NCI-H1417 treated with DMSO at 0.1 percent for 48 hours (cell line): ENCODE results near the gene FGFR4.

Experiments
- DNase-seq: peaks from one replicate; lab custom pipeline; 2025; lab: John Stamatoyannopoulos, UW

Gene FGFR4

DNA sequence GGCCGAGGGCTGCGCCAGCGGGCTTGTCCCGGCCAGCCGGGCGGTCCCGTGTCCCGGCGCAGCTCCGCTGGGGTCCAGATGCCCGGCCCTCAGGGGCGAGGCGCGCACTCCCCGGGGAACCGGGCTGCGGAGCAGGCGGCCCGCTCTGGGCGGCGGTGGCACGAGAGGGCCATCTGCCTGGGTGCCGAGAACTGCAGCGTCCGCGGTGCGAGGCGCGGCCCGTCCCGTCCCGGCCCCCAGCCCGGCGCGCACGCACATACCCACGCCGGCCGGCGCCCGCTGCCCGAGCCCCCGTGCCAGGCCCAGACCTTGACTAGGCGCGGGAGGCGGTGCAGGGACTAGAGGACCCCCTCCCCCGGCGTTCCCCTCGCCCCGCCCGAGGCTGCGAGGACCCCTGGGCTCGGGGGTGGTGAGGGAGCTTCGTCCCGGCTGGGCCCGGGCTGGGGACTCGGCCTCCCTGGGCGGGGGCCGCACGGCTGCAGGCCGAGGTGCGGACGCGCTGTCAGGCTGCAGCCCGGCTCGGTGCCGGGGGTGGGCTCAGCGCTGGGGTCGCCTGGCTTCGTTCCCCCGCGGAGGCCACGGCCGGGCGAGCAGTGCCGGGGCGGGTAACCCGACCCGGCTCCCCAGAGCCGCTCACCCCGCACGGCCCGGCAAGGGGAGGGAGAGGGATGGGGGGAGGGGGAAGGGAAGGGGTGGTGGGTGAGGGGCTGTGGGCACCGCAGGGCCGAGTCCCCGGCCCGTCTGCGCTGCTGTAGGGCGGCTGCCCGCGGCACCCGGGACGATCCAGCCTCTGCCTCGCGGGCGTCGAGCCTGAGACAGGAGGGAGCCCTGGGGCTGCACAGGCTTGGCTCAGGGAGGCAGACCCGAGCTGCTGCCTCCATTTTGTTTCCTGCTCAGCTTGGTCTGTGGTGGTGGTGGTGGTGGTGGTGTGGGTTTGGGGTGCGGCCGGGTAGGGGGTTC is 45.7 kb downstream of the FGFR4 start:
- no peak for DNase-seq

DNA sequence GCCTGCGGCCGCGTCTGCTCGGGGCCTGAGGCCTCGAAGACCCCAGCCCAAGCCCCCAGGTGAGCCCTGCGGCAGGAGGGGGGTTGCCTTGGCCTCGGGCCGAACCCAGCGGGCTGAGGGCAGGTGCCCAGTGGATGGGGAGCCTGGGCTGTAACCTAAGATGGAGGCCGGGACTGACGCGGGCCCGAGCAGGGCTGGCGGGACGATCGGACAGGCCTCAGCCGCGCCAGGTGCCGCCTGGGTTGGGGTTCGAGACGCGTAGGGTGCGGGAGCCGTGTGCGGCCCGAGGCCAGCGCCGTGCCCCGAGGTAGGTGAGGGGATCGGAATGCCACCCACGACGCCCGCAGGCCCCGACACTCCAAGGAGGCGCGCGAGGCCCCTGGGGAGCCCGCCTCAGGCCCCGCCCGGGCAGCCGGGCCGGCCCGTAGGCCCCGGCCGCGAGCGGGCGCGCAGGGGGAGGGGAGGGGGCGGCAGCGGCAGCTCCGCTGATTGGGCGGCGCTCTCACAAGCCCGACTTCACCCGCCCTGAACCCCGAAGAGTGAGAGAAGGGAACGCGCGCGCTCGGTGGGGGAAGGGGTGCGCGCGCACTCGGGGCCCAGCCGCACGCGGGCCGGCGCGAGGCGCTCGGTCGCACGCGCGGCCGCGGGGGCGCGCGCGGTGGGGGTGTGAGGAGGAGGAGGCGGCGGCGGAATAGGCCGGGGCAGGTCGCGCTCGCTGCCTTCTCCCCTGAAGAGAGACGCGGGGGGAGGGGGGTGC is 46.6 kb downstream of the FGFR4 start, which contains the start of gene NSD1:
Gene NSD1 (plus strand): TSS at position 678 of the 757 bp plus-strand sequence. CDS start 1,331 bp downstream, outside the sequence.
- DNase-seq = no peak

DNA sequence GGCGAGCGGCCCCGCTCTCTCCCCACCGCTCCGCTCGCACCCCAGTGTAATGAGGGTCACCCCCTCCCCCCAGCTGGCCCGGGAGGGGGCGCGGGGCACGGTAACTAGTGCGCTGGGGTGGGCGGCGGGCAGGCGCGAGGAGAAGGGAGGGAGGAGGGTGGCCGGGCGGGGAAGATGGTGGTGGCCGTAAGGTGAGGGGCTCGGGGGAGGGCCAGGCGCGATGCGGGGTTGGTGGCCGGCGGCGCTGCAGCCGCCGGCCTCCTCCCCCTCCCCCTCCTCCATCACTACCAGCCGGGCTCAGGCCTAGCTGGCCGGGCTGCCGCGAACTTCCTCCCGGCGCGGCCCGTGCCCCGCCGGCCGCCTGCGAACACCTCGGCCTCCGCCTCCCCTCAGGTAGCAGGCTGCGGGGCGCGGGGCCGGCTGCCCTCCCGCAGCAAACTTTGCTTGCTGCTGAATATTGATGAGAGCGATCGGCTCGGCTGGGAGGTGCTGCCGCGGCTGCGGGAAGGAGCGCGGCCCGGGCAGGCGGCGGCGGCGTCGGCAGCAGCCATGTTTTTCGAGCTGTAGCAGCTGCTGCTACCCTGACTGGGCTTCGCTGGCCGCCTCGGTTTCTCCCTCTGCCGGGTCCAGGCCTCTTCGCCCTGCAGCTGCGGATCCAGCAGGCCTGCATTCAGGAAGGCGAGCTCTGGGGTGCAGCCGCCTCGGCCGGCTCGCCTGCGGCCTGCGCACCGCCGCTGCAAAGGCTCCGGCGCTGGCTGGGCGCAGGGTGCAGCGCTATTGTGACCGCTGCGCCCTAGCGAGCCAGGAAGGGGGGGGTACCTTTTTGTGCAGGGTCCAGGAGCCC is 47.4 kb downstream of the FGFR4 start:
- DNase-seq = no peak

DNA sequence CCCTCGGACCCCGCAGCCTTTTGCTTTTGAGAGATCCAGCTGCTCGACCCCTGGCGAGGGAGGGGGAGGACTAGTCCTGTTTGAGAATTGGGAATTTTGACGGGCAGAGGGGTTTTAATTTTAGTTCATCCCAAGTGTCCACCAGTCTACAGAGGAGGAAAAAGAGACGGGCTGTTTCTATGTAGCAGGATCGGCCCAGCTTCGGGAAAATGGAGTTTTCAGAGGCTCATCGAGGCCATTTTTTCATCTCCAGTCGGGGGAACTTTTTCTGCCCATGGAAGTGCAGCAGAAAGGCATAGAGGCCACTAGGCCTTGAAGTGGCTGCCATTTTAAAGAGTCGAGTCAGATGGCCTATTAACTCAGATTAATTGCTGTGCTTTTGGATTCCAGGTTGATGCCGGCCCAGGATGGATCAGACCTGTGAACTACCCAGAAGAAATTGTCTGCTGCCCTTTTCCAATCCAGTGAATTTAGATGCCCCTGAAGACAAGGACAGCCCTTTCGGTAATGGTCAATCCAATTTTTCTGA is 48.0 kb downstream of the FGFR4 start:
- no peak for DNase-seq

DNA sequence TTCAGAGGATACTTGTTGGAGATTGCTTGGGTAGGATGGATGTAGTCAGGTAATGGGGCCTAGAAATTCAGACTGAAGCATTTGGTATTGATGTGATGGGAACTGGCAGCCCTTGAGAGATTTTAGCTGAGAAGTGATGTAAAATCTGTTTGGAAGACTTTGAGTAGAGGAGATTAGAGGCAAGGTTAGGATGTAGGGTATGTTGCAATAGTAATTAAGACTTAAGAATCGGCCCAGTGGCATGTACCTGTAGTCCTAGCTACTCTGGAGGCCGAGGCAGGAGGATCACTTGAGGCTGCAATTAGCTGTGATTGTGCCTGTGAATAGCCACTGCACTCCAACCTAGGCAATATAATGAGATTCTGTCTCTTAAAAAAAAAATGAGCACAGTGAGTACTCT is 53.6 kb downstream of the FGFR4 start:
- DNase-seq = no peak

DNA sequence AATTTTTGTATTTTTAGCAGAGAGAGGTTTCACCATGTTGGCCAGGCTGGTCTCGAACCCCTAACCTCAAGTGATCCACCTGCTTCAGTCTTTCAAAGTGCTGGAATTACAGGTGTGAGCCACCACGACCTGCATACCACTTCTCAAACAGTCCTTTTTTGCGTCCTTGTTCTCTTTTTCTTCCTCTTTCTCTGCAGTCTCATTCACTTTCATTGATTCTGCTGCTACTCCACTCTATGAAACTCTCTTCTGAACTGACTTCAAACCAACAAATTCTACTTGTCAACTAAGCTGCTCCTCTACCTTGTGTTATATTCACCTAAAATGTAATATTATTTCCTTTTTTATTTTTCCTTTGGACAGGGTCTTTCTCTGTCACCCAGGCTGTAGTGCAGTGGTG is 54.8 kb downstream of the FGFR4 start:
- DNase-seq = no peak

- DNase-seq = no peak
These were observed 55.4 kb downstream of the FGFR4 start for GRCh38 chr5:177142098-177142611.

- DNase-seq = no peak
These were observed 56.1 kb downstream of the FGFR4 start for GRCh38 chr5:177142778-177143177.

DNA sequence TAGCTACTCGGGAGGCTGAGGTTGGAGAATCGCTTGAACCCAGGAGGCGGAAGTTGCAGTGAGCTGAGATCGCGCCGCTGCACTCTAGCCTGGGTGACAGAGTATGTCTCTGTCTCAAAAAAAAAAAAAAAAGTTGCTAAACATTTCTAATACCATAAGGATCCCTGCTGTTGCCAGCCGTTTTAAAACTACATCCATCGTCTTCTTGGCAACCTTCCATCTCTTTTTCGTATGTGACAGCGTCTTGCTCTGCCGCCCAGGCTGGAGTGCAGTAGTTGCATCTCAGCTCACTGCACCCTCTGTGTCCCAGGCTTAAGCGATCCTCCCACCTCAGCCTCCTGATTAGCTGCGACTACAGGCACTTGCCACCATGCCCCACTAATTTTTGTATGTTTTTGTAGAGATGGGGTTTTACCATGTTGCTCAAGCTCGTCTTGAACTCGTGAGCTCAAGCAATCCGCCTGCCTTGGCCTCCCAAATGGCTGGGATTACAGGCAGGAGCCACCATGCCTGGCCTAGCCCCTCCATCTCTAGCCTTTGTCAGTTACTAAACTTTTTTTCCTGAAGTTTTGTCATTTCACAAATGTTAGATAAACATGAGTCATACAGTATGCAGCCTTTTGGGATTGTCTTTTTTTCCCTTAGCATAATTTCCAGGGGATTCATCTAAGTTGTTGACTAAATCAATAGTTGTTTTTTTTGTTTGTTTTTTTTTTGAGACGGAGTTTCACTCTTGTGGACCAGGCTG is 60.4 kb downstream of the FGFR4 start:
- no peak for DNase-seq
